GM12872 (cell line): ENCODE results near the gene MRS2.

Experiments
- CTCF ChIP-seq: IDR thresholded peaks from 3 replicates; pipeline ENCODE4 v1.5.1; 2011; ENCODE audit warnings: low read depth, mild to moderate bottlenecking, low read length, moderate library complexity; ENCODE audit not compliant: insufficient read depth

Gene MRS2

GRCh38 chr6:24401458-24401857 is 1.3 kb upstream of the MRS2 start:
- no peak for TF ChIP-seq CTCF

GRCh38 chr6:24403501-24403824 is 727 bp downstream of the MRS2 start:
- TF ChIP-seq CTCF, result no peak

DNA sequence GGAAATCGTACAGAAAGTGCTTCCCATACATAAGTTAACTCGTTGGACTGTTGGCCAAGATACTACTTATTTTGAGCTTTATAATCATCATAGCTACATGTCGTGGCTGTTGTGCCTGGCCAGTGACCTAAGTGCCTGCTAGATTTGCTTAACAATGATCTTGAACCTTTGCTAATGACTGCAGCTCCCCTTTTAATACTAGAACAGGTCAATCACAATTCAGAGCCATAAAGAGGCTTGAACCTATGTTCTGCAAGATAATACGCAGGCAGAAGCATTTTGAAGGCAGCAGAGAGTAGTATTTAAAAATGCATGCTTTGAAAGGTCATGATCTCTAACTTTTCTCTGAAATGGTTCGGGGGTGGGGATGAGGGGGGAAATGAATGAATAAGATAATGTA is 2.5 kb downstream of the MRS2 start:
- TF ChIP-seq CTCF, result no peak

DNA sequence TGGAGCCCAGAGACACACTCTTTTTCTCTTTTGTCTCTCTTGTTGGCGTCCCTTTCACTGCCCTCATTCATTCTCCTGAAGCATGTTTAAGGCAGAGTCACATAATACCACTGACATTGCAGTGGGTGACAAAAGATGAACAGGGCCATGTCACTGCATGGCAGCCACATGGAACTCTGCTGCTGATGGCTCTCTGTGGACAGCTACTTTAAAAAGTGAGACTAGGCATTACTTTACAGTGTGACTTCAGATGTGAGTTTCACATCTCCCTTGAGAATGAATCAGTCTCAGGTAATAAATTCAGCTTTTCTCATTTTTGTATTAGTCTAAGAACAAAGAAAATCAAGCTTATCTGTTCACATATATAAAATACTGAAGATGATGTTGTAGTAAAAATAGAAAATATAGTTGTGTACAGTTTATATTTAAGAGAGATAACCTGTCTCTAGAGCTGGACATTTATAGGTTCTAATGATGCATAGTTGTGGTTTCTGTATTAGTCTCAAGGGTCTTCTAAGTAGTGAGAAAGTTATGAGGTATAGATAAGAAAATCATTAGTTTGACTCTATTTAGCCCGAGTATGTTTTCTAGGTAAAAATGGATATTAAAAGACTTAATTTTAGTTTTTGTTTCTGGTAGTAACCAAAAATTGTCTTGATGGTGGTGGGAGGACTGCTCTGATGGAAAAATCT is 6.1 kb downstream of the MRS2 start:
- no peak for TF ChIP-seq CTCF

GRCh38 chr6:24410622-24411021 is 7.9 kb downstream of the MRS2 start:
- no peak for TF ChIP-seq CTCF

GRCh38 chr6:24412294-24412693 is 9.6 kb downstream of the MRS2 start:
- no peak for TF ChIP-seq CTCF

DNA sequence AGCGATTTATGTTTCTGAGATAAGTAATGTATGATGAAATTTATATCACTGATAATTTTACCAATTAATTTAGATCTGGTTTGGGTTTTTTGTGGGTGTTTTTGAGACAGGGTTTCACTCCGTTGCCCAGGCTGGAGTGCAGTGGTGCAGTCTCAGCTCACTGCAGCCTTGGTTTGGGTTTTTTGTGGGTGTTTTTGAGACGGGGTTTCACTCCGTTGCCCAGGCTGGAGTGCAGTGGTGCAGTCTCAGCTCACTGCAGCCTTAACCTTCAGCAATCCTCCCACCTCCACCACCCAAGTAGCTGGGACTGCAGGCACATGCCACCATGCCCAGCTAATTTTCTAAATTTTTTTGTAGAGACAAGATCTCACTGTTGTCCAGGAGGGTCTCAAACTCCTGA is 13.0 kb downstream of the MRS2 start:
- no peak for TF ChIP-seq CTCF
